Endothelial cell (in vitro differentiated cells): ENCODE data around the gene AKR1A1. TPM values are rescaled to one million over a fixed set of nuclear protein-coding genes. Genes with fewer than 3 reads are reported as not detected.

Source experiments
- DNase-seq: peaks from one replicate; pipeline ENCODE4 v3.0.0; 2021; ENCODE audit warnings: low spot score
- H3K27ac Mint-ChIP-seq: one replicate; pipeline ENCODE4 v1.8.0; 2021; ENCODE audit warnings: mixed read lengths, inconsistent platforms; ENCODE audit not compliant: unreplicated experiment
- H3K27me3 Mint-ChIP-seq: one replicate; pipeline ENCODE4 v1.8.0; 2021; ENCODE audit warnings: mild to moderate bottlenecking, moderate library complexity, mixed read lengths, inconsistent platforms; ENCODE audit not compliant: unreplicated experiment
- H3K36me3 Mint-ChIP-seq: one replicate; pipeline ENCODE4 v1.8.0; 2021; ENCODE audit warnings: mild to moderate bottlenecking, low read depth, mixed read lengths, inconsistent platforms; ENCODE audit not compliant: unreplicated experiment
- H3K4me1 Mint-ChIP-seq: one replicate; pipeline ENCODE4 v1.8.0; 2021; ENCODE audit warnings: mild to moderate bottlenecking, mixed read lengths, inconsistent platforms; ENCODE audit not compliant: unreplicated experiment
- H3K4me3 Mint-ChIP-seq: one replicate; pipeline ENCODE4 v1.8.0; 2021; ENCODE audit warnings: mild to moderate bottlenecking, mixed read lengths, inconsistent platforms; ENCODE audit not compliant: unreplicated experiment
- H3K9me3 Mint-ChIP-seq: one replicate; pipeline ENCODE4 v1.8.0; 2021; ENCODE audit warnings: mixed read lengths, inconsistent platforms; ENCODE audit not compliant: unreplicated experiment
- total RNA-seq: library from RNA; stranded (reverse); fragmentation: NEBNext Ultra II Directional; extraction: Animal tissue kit (Norgen Biotek cat#: 25700); gene quantifications from one replicate; pipeline ENCODE4 v1.2.1, GENCODE V29; 2021; ENCODE audit not compliant: unreplicated experiment
- TF ChIP-seq, protein P1 (sequence below): fragments of 200-600 bp; sonication (generic); IDR thresholded peaks from one replicate; pipeline ENCODE4 v1.5.0; 2021; ENCODE audit warnings: antibody characterized with exemption; ENCODE audit not compliant: unreplicated experiment

The AKR1A1 gene
- total RNA-seq, 1 donor from 2014 or later = 125 TPM

DNA sequence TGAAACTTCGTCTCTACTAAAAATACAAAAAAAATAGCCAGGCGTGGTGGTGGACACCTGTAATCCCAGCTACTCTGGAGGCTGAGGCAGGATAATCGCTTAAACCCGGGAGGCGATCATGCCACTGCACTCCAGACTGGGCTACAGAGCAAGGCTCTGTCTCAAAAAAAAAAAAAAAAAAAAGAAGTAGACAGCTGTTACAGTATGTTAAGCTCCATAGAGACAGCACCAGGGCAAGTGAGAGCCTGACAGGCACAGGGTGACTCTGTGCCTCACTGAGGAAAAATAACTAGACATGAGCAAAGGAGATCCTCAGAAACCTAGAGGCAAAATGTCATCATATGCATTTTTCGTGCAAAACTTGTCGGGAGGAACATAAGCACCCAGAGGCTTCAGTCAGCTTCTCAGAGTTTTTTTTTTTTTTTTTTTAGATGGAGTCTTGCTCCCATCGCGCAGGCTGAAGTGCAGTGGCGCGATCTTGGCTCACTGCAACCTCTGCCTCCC lies 19.9 kb upstream of the AKR1A1 start:
- Mint-ChIP-seq H3K36me3 (no peaks in the 10 kb centered on the region), H3K4me1 (no peaks in the 10 kb centered on the region), H3K27ac (no peak overlapping the region), H3K4me3 (no peak overlapping the region), H3K9me3 (no peaks in the 10 kb centered on the region), H3K27me3 (peaks cover 1% of the 10 kb centered on the region)
- no peak for DNase-seq
- TF ChIP-seq, protein P1, sequence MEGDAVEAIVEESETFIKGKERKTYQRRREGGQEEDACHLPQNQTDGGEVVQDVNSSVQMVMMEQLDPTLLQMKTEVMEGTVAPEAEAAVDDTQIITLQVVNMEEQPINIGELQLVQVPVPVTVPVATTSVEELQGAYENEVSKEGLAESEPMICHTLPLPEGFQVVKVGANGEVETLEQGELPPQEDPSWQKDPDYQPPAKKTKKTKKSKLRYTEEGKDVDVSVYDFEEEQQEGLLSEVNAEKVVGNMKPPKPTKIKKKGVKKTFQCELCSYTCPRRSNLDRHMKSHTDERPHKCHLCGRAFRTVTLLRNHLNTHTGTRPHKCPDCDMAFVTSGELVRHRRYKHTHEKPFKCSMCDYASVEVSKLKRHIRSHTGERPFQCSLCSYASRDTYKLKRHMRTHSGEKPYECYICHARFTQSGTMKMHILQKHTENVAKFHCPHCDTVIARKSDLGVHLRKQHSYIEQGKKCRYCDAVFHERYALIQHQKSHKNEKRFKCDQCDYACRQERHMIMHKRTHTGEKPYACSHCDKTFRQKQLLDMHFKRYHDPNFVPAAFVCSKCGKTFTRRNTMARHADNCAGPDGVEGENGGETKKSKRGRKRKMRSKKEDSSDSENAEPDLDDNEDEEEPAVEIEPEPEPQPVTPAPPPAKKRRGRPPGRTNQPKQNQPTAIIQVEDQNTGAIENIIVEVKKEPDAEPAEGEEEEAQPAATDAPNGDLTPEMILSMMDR = no peak

DNA sequence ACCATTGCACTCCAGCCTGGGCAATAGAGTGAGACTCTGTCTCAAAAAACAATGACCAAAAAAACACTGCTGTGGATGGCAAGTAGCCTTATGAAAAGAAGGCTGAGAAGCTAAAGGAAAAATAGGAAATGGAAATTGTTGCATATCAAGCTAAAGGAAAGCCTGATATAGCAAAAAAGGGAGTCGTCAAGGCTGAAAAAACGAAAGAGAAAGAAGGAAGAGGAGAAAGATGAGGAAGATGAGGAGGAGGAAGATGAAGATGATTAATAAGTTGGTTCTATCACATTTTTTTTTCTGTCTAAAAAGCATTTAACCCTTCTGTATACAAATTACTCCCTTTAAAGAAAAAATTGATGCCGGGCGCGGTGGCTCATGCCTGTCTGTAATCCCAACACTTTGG lies 18.8 kb upstream of the AKR1A1 start:
- no peak overlapping the region for H3K4me3 Mint-ChIP-seq
- peaks cover 1% of the 10 kb centered on the region for H3K27me3 Mint-ChIP-seq

DNA sequence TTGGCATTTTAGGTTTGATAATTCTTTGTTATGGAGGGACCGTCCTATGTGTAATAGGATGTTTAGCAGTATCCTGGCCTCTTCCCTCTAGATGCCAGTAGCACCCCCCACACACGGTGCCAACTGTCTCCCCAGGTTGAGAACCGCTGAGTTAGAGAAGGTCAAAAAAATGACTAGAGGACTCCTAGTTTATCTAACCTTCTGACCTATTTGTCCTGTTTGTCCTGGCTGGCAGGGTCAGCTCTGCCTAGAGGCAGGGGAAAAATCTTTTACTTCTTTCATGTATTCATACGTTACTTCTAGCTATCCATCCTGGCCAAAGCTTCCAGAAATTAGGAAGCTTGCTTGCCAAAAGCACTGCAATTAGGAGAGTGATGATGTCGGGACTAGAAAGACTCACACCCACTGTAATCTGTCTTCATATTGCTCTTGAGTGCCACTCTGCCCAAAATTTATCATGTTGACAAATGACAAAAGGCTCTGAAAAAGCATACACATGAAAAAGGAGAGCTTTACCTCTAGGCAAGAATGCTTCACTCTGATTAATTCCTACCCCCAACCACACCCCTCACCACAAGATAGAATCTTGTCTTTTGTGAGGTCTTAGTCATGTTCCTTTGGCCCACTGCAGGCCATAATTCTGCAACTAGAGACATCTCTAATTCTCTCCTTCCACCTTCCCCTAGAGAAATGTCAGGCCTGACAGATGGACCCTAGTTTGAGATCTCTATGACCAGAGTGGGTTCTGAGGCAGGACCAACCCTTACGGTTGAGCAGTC lies 14.4 kb upstream of the AKR1A1 start:
- H3K4me3 Mint-ChIP-seq = no peak overlapping the region
- no peaks in the 10 kb centered on the region for H3K27me3 Mint-ChIP-seq
- peaks cover 2% of the 10 kb centered on the region for H3K4me1 Mint-ChIP-seq
- H3K9me3 Mint-ChIP-seq = no peaks in the 10 kb centered on the region
- no peak overlapping the region for H3K27ac Mint-ChIP-seq
- DNase-seq = no peak
- TF ChIP-seq, protein P1 = no peak
- no peaks in the 10 kb centered on the region for H3K36me3 Mint-ChIP-seq

More for the DNA sequence above, 18.8 kb upstream of the AKR1A1 start:
- Mint-ChIP-seq H3K4me1 (no peaks in the 10 kb centered on the region), H3K36me3 (no peaks in the 10 kb centered on the region), H3K9me3 (no peaks in the 10 kb centered on the region), H3K27ac (no peak overlapping the region)
- TF ChIP-seq, protein P1 = no peak
- no peak for DNase-seq

DNA sequence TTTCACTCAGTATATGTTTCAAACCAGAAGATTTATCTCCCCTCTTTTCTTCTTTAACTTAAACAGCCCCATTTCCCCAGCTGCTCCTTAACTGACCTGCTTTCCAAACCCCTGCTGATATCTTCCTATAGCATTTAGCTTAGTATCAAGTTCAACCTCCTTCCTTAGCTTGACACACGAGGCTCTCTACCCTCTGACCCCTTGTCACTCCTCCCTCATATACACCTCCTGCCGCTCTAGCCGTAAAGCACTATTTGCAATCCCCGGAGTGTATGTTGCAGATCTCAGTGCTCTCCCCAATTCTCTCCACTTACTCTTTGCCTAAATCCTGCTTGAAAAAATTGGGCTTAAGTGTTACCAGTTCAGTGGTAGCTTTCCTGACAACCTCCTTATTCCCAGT lies 13.7 kb upstream of the AKR1A1 start:
- H3K4me1 Mint-ChIP-seq = peaks cover 2% of the 10 kb centered on the region
- no peaks in the 10 kb centered on the region for H3K36me3 Mint-ChIP-seq
- DNase-seq = no peak
- H3K27ac Mint-ChIP-seq = no peak overlapping the region
- H3K9me3 Mint-ChIP-seq = no peaks in the 10 kb centered on the region
- peaks cover 1% of the 10 kb centered on the region for H3K27me3 Mint-ChIP-seq
- TF ChIP-seq, protein P1 = no peak
- no peak overlapping the region for H3K4me3 Mint-ChIP-seq

DNA sequence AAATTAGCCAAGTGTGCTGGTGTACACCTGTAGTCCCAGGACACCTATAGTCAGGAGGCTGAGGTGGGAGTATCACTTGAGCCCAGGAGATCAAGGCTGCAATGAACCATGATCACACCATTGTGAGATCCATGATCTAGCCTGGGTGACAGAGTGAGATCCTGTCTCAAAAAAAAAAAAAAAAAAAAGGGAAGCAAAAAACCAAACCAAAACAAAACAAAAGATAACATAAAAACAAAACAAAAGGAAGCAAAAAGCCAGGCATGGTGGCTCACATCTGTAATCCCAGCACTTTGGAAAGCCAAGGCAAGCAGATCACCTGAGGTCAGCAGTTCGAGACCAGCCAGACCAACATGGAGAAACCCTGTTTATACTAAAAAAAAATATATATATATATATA lies 9.4 kb upstream of the AKR1A1 start:
- Mint-ChIP-seq H3K27me3 (peaks cover 1% of the 10 kb centered on the region), H3K9me3 (no peaks in the 10 kb centered on the region), H3K36me3 (peaks cover 3% of the 10 kb centered on the region), H3K4me3 (no peak overlapping the region), H3K4me1 (peaks cover 35% of the 10 kb centered on the region), H3K27ac (no peak overlapping the region)
- no peak for DNase-seq
- TF ChIP-seq, protein P1 = no peak
